ENCODE results near the gene TIA1.

- TF ChIP-seq CTCF (IDR thresholded peaks at IDR 0.05) (no peak), EZH2phosphoT487 (IDR thresholded peaks at IDR 0.05) (no peak)
Measured at GRCh38 chr2:70199320-70199864, 49.0 kb downstream of the TIA1 start.
